ENCODE results near the gene ELAVL4.
A peak's percentile ranks its signal among the peaks of the same experiment; 100 is the strongest.

ELAVL4 gene

DNA sequence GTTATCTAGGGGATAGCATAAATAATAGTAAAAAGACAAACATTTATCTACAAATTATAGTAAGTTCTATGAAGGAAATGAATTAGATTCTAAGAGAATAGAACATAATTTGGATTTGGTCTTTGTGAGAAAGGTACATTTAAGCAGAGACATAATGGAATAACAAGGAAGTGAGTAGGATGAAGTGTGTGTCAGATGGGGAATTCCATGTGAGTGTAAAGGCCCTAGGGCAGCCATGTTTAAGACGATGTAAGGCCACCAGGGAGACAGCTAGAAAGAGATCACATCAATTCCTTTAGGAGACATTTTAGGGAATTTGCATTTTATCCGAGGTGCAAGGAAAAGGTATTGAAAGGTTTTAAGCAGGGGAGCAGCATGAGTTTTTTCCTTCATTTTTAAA, 33.8 kb upstream of the ELAVL4 start:
- no peak for TF ChIP-seq EZH2phosphoT487 (IDR thresholded peaks at IDR 0.05; ENCODE audit: borderline replicate concordance)
- TF ChIP-seq, protein P1, sequence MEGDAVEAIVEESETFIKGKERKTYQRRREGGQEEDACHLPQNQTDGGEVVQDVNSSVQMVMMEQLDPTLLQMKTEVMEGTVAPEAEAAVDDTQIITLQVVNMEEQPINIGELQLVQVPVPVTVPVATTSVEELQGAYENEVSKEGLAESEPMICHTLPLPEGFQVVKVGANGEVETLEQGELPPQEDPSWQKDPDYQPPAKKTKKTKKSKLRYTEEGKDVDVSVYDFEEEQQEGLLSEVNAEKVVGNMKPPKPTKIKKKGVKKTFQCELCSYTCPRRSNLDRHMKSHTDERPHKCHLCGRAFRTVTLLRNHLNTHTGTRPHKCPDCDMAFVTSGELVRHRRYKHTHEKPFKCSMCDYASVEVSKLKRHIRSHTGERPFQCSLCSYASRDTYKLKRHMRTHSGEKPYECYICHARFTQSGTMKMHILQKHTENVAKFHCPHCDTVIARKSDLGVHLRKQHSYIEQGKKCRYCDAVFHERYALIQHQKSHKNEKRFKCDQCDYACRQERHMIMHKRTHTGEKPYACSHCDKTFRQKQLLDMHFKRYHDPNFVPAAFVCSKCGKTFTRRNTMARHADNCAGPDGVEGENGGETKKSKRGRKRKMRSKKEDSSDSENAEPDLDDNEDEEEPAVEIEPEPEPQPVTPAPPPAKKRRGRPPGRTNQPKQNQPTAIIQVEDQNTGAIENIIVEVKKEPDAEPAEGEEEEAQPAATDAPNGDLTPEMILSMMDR (conservative IDR thresholded peaks at IDR 0.05; ENCODE audit: low read length) = no peak
- no peaks in the 10 kb centered on the region for H3K79me2 ChIP-seq (ENCODE audit: insufficient read depth, low read length)
- no peaks in the 10 kb centered on the region for H3K9me3 ChIP-seq (ENCODE audit: insufficient read depth, low read depth, low read length)
- H3K9me2 ChIP-seq (replicated peaks; ENCODE audit: low read depth, low read length) = no peaks in the 10 kb centered on the region
- no peak overlapping the region for H3K9ac ChIP-seq (ENCODE audit: low read depth, low read length, poor library complexity, severe bottlenecking)
- H2AFZ ChIP-seq (ENCODE audit: low read length) = no peak overlapping the region
- H3F3A ChIP-seq (ENCODE audit: low read depth) = no peaks in the 10 kb centered on the region
- no peak overlapping the region for H3K4me3 ChIP-seq (ENCODE audit: low read length, poor library complexity, severe bottlenecking)
- H3K27me3 ChIP-seq (ENCODE audit: insufficient read depth, low read length, poor library complexity, severe bottlenecking) = no peaks in the 10 kb centered on the region
- no peaks in the 10 kb centered on the region for H4K20me1 ChIP-seq (ENCODE audit: insufficient read depth, low read length, poor library complexity, severe bottlenecking)
- no peaks in the 10 kb centered on the region for H3K4me1 ChIP-seq (ENCODE audit: insufficient read depth, low read length, poor library complexity, severe bottlenecking)
- no peaks in the 10 kb centered on the region for H3K36me3 ChIP-seq (ENCODE audit: insufficient read depth, low read length)
- no peak overlapping the region for H3K4me2 ChIP-seq (ENCODE audit: low read depth, low read length, poor library complexity, severe bottlenecking)

DNA sequence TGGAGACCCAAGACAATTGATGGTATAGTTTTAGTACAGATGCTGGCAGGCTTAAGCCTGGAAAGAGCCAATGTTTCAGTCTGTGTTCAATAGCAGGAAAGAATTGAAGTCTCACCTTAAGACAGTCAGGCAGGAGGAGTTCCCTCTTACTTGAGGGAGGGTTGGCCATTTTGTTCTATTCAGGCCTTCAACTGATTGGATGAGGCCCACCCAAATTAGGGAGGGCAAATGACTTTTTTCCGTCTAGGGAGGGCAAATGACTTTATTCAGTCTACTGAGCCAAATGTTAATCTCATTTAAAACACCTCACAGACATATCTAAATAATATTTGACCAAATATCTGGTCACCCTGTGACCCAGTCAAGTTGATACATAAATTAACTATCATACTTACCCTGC, 31.4 kb upstream of the ELAVL4 start:
- Histone ChIP-seq H3K27me3 (ENCODE audit: insufficient read depth, low read length, poor library complexity, severe bottlenecking) (no peaks in the 10 kb centered on the region), H3K4me3 (ENCODE audit: low read length, poor library complexity, severe bottlenecking) (no peak overlapping the region), H3K9ac (ENCODE audit: low read depth, low read length, poor library complexity, severe bottlenecking) (no peak overlapping the region), H3K79me2 (ENCODE audit: insufficient read depth, low read length) (no peaks in the 10 kb centered on the region), H3K4me1 (ENCODE audit: insufficient read depth, low read length, poor library complexity, severe bottlenecking) (no peaks in the 10 kb centered on the region), H3F3A (ENCODE audit: low read depth) (no peaks in the 10 kb centered on the region), H3K9me2 (replicated peaks; ENCODE audit: low read depth, low read length) (no peaks in the 10 kb centered on the region), H4K20me1 (ENCODE audit: insufficient read depth, low read length, poor library complexity, severe bottlenecking) (no peaks in the 10 kb centered on the region), H3K4me2 (ENCODE audit: low read depth, low read length, poor library complexity, severe bottlenecking) (no peak overlapping the region), H3K36me3 (ENCODE audit: insufficient read depth, low read length) (no peaks in the 10 kb centered on the region), H2AFZ (ENCODE audit: low read length) (no peak overlapping the region), H3K9me3 (ENCODE audit: insufficient read depth, low read depth, low read length) (no peaks in the 10 kb centered on the region)
- no peak for TF ChIP-seq EZH2phosphoT487 (IDR thresholded peaks at IDR 0.05; ENCODE audit: borderline replicate concordance)
- TF ChIP-seq, protein P1 (conservative IDR thresholded peaks at IDR 0.05; ENCODE audit: low read length) = no peak

DNA sequence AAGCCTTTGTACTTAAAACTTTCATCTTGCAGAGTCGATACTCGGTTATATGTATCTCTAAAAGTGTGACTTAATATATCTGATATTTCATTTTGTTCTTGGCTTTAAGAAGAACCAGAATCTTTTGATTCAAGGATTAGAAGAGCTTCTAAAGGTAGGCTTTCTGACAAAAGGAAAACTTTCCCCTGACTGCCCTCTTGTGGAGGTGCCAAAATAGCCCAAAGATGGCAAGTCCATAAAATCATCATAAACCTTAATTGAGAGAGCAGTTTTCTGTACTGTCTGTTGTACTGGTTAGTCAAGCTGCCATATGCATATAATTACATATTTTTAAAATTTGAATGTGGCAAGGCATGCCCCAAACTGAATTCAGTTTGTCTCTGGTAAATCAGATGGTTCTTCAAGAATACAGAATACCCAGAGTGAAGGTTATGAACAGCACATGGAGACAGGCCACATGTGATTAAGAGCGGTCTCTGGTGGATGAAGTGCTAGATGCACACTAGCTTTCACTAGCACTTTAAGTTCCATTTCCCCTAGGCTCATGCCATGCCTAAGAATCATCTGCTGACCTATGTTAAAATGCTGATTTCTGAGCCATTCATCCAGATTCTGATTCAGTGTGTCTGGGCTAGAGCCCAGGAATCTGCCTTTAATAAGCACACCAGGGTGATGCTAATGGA, 27.7 kb upstream of the ELAVL4 start:
- TF ChIP-seq, protein P1 (conservative IDR thresholded peaks at IDR 0.05; ENCODE audit: low read length) = peak; percentile 63
- TF ChIP-seq EZH2phosphoT487 (IDR thresholded peaks at IDR 0.05; ENCODE audit: borderline replicate concordance) = no peak
- Histone ChIP-seq H3K4me2 (ENCODE audit: low read depth, low read length, poor library complexity, severe bottlenecking) (no peak overlapping the region), H3K36me3 (ENCODE audit: insufficient read depth, low read length) (no peaks in the 10 kb centered on the region), H3K4me1 (ENCODE audit: insufficient read depth, low read length, poor library complexity, severe bottlenecking) (no peaks in the 10 kb centered on the region), H3F3A (ENCODE audit: low read depth) (no peaks in the 10 kb centered on the region), H2AFZ (ENCODE audit: low read length) (no peak overlapping the region), H3K9ac (ENCODE audit: low read depth, low read length, poor library complexity, severe bottlenecking) (no peak overlapping the region), H4K20me1 (ENCODE audit: insufficient read depth, low read length, poor library complexity, severe bottlenecking) (no peaks in the 10 kb centered on the region), H3K9me3 (ENCODE audit: insufficient read depth, low read depth, low read length) (no peaks in the 10 kb centered on the region), H3K27me3 (ENCODE audit: insufficient read depth, low read length, poor library complexity, severe bottlenecking) (no peaks in the 10 kb centered on the region), H3K9me2 (replicated peaks; ENCODE audit: low read depth, low read length) (no peaks in the 10 kb centered on the region), H3K4me3 (ENCODE audit: low read length, poor library complexity, severe bottlenecking) (no peak overlapping the region), H3K79me2 (ENCODE audit: insufficient read depth, low read length) (no peaks in the 10 kb centered on the region)
